ENCODE results near the gene FRAT1. TPM values are rescaled to one million over a fixed set of nuclear protein-coding genes. Genes with fewer than 3 reads are reported as not detected.

Gene FRAT1
- total and polyA plus RNA-seq, 8 donors, result 2.4 to 10.8 (median 3.3) TPM

DNA sequence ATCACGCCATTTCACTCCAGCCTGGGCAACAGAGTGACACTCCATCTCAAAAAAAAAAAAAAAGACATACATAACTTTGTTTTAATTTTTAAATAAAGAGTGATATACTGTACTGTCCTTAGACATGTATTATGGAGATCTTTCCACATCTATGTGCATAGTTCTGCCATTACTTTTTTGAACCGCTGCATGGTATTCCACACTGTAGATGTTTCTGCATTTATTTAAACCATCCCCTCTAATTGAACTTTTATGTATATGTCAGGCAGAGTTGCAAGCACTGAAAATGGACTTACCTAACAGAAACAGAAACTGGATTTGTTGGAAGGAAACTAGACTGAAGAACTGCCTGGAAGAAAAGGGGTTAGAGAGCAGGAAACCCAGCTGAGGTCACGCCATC is 18.1 kb upstream of the FRAT1 start:
- Histone ChIP-seq H3K27me3 (no peaks in the 10 kb centered on the region), H3K9me3 (no peaks in the 10 kb centered on the region), H3K36me3 (no peaks in the 10 kb centered on the region), H3K27ac (no peak overlapping the region), H3K4me1 (no peaks in the 10 kb centered on the region), H3K4me3 (no peak overlapping the region)
- TF ChIP-seq, protein P1, sequence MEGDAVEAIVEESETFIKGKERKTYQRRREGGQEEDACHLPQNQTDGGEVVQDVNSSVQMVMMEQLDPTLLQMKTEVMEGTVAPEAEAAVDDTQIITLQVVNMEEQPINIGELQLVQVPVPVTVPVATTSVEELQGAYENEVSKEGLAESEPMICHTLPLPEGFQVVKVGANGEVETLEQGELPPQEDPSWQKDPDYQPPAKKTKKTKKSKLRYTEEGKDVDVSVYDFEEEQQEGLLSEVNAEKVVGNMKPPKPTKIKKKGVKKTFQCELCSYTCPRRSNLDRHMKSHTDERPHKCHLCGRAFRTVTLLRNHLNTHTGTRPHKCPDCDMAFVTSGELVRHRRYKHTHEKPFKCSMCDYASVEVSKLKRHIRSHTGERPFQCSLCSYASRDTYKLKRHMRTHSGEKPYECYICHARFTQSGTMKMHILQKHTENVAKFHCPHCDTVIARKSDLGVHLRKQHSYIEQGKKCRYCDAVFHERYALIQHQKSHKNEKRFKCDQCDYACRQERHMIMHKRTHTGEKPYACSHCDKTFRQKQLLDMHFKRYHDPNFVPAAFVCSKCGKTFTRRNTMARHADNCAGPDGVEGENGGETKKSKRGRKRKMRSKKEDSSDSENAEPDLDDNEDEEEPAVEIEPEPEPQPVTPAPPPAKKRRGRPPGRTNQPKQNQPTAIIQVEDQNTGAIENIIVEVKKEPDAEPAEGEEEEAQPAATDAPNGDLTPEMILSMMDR (IDR thresholded peaks at IDR 0.05), result no peak
- ATAC-seq (no peak), DNase-seq (no peak)
- intact Hi-C loops (cut with DNase I), result no loop called here

DNA sequence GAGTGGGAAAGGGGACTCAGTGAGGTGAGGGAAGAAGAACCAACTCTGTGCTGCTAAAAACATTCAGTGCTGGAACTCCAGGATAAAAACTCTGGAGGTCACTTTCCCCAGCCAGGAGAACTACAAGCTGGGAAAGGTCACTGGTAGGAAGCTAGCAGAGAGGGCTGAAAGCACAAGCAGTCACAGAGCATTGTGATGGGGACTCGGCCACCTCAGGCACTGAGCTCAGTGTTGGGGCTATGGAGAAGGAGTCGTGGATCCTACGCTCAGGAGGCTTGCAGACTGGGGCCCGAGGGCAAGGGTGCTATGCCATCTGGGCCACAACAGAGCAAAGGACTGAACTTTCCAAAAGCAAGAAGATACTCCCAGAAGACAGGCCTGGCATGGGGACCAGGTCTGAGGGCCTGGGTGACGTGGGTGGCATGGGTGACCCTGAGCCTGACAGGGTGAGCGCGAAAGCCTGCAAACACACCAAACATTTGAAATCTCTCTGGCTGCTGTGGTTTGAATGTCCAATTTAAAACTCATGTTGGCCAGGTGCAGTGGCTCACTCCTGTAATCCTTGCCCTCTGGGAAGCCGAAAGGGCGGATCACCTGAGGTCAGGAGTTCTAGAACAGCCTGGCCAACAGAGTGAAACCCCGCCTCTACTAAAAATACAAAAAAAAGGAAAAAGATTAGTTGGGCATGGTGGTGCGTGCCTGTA is 16.8 kb upstream of the FRAT1 start:
- no peak for ATAC-seq
- Histone ChIP-seq H3K4me3 (no peak overlapping the region), H3K27me3 (no peaks in the 10 kb centered on the region), H3K9me3 (no peaks in the 10 kb centered on the region), H3K4me1 (no peaks in the 10 kb centered on the region), H3K36me3 (no peaks in the 10 kb centered on the region), H3K27ac (no peak overlapping the region)
- intact Hi-C loops (cut with DNase I), result no loop called here
- TF ChIP-seq, protein P1 (IDR thresholded peaks at IDR 0.05), result no peak
- no peak for DNase-seq

DNA sequence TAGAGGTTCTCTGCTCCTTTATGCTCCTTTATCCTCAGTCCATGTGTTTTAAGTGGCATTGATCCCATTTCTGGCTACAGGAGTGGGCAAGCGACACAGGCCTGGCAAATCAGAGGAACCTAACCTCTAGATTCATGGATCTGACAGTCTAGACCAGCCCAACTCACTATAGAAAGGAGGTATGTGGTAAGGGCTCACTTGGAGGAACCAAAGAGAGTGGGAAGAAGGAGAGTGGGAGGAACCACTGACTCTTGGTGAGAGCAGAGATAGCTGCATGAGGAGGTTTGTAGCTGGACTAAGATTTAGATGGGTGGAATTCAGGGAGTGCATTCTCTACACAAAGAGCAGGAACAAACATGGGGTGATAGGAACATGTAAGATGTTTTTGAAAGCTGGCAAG is 11.6 kb upstream of the FRAT1 start:
- H3K36me3 ChIP-seq, result no peaks in the 10 kb centered on the region
- ATAC-seq (no peak), DNase-seq (no peak)

DNA sequence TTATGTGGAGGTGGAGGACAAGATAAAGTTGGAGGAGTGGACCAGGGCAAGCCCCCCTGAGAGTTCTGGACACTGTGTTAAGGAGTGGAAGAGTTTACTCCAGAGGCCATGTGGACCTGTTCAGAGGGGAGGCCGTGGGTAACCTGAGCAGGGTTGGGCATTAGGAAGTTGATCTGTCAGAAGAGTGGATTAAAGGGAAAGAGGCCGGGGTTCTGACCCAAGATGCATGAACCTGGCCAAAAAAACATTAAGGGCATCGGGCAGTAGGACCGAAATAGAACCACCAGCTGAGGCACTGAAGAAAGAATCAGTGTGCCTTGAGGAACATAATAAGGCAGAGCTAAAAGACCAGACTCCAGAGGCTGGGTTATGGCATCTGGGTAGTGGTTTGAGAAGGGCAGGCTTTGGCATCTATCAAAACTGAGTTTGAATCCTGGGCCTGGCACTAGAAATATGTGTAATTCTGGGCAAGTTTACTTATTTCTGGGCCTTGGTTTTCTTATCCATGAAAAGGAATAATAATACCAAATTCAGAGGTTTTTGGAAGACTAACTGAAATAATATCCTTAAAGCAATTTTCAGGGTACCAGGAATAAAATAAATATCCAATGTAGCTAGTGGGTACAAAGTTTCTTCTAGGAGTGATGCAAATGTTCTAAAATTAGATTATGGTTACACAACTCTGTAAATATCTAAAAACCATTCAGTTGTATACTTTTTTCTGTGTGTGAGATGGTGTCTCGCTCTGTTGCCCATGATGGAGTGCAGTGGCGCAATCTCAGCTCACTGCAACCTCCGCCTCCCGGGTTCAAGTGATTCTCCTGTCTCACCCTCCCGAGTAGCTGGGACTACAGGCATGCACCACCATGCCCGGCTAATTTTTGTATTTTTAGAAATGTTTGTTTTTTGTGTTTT is 10.9 kb upstream of the FRAT1 start:
- no peaks in the 10 kb centered on the region for H3K36me3 ChIP-seq
- peaks cover 0 to 3% of the 10 kb centered on the region in 2 donors for H3K4me1 ChIP-seq
- TF ChIP-seq, protein P1 (IDR thresholded peaks at IDR 0.05), result no peak
- DNase-seq (no peak), ATAC-seq (no peak)
- H3K4me3 ChIP-seq, result no peak overlapping the region
- H3K27me3 ChIP-seq, result no peaks in the 10 kb centered on the region
- intact Hi-C loops (cut with DNase I), result no loop called here
- H3K27ac ChIP-seq, result no peak overlapping the region
- no peaks in the 10 kb centered on the region for H3K9me3 ChIP-seq

More for the DNA sequence above, 11.6 kb upstream of the FRAT1 start:
- H3K27me3 ChIP-seq, result no peaks in the 10 kb centered on the region
- intact Hi-C loops (cut with DNase I), result no loop called here
- H3K9me3 ChIP-seq, result no peaks in the 10 kb centered on the region
- peaks cover 0 to 3% of the 10 kb centered on the region in 2 donors for H3K4me1 ChIP-seq
- no peak overlapping the region for H3K4me3 ChIP-seq
- TF ChIP-seq, protein P1 (IDR thresholded peaks at IDR 0.05), result no peak
- H3K27ac ChIP-seq, result no peak overlapping the region

DNA sequence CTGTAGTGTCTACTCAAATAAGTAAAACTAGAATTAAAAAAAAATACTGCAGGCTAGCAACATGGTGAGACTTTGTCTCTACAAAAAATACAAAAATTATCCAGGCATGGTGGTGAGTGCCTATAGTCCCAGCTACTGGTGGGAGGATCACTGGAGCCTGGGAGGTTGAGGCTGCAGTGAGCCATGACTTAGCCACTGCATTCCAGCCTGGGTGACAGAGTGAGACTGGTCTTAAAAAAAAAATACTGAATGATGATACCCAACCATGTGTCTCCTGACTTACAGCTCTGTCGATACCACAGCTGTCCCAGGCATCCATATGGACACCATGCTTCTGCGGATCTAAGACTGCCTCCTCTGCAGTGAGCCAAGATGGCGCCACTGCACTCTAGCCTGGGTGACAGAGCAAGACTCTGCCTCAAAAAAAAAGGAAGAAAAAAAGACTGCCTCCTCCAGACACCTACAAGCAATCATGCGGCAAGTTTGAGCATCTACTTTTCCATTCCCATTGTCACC is 7.9 kb upstream of the FRAT1 start:
- Histone ChIP-seq H3K36me3 (no peaks in the 10 kb centered on the region), H3K27me3 (no peaks in the 10 kb centered on the region), H3K9me3 (no peaks in the 10 kb centered on the region), H3K4me1 (peaks cover 0 to 18% of the 10 kb centered on the region in 2 donors), H3K27ac (no peak overlapping the region), H3K4me3 (no peak overlapping the region)
- TF ChIP-seq, protein P1 (IDR thresholded peaks at IDR 0.05), result no peak
- no peak for DNase-seq
- intact Hi-C loops (cut with DNase I), result no loop called here
- ATAC-seq, result no peak
